Activated CD8-positive, alpha-beta memory T cell treated with anti-CD3 and anti-CD28 coated beads for 1 hour (primary cell): ENCODE results near the gene DESI2.

Source experiments
- DNase-seq, 2 donors: peaks; one replicate each; pipeline ENCODE4 v3.0.0-alpha.2; 2020; ENCODE audit warnings: low read depth in 1 of 2; ENCODE audit errors: extremely low read depth in 1 of 2

Gene DESI2

GRCh38 chr1:244652623-244653438 lies at the start of gene DESI2:
Gene DESI2 (plus strand): TSS chr1:244653126. CDS start chr1:244653314, 188 bp downstream.
- peak; percentile 92 to 96 for DNase-seq

- DNase-seq = no peak
Measured at GRCh38 chr1:244603498-244603897, 49.4 kb upstream of the DESI2 start.

- DNase-seq = no peak
Measured at GRCh38 chr1:244605835-244606370, 47.0 kb upstream of the DESI2 start.

- no peak for DNase-seq
Measured at GRCh38 chr1:244614113-244614836, 38.7 kb upstream of the DESI2 start.

GRCh38 chr1:244614879-244615278 lies 38.0 kb upstream of the DESI2 start:
- no peak for DNase-seq

- no peak for DNase-seq
Measured at GRCh38 chr1:244615301-244615700, 37.6 kb upstream of the DESI2 start.

GRCh38 chr1:244626709-244627108 lies 26.2 kb upstream of the DESI2 start:
- no peak for DNase-seq

GRCh38 chr1:244628789-244629188 lies 24.1 kb upstream of the DESI2 start:
- DNase-seq = no peak

GRCh38 chr1:244633140-244633539 lies 19.8 kb upstream of the DESI2 start:
- no peak for DNase-seq

- no peak for DNase-seq
Measured at GRCh38 chr1:244634546-244634945, 18.4 kb upstream of the DESI2 start.

GRCh38 chr1:244636488-244637259 lies 16.3 kb upstream of the DESI2 start:
- DNase-seq = no peak

GRCh38 chr1:244639561-244639960 lies 13.4 kb upstream of the DESI2 start:
- DNase-seq = no peak

- DNase-seq = no peak
Measured at GRCh38 chr1:244640917-244641316, 12.0 kb upstream of the DESI2 start.

GRCh38 chr1:244642526-244642925 lies 10.4 kb upstream of the DESI2 start:
- DNase-seq = no peak

GRCh38 chr1:244642988-244643387 lies 9.9 kb upstream of the DESI2 start:
- DNase-seq = no peak

- no peak for DNase-seq
Measured at GRCh38 chr1:244645414-244645813, 7.5 kb upstream of the DESI2 start.

GRCh38 chr1:244645890-244646289 lies 7.0 kb upstream of the DESI2 start:
- DNase-seq = no peak

- no peak for DNase-seq
Measured at GRCh38 chr1:244647819-244648218, 5.1 kb upstream of the DESI2 start.

GRCh38 chr1:244651956-244652622 lies 837 bp upstream of the DESI2 start:
- DNase-seq = no peak

GRCh38 chr1:244653439-244654107 lies 647 bp downstream of the DESI2 start:
- DNase-seq = no peak
